ENCODE results near the gene SCTR.

SCTR gene

GRCh38 chr2:119495948-119496347 is 28.3 kb downstream of the SCTR start:
- TF ChIP-seq TCF4 (CRISPR knock-in tag; IDR thresholded peaks at IDR 0.05; ENCODE audit: borderline replicate concordance) (no peak), ZNF565 (CRISPR knock-in tag; conservative IDR thresholded peaks at IDR 0.05; ENCODE audit: low read depth) (no peak), ZNF8 (CRISPR knock-in tag; IDR thresholded peaks at IDR 0.05) (no peak), OSR1 (CRISPR knock-in tag; IDR thresholded peaks at IDR 0.05) (no peak), ZFP30 (CRISPR knock-in tag; IDR thresholded peaks at IDR 0.05) (no peak), PPARA (CRISPR knock-in tag; IDR thresholded peaks at IDR 0.05; ENCODE audit: borderline replicate concordance) (no peak), CSDC2 (CRISPR knock-in tag; IDR thresholded peaks at IDR 0.05) (no peak), POU6F1 (CRISPR knock-in tag; IDR thresholded peaks at IDR 0.05; ENCODE audit: borderline replicate concordance, low read depth) (no peak), CREB5 (CRISPR knock-in tag; IDR thresholded peaks at IDR 0.05; ENCODE audit: low read depth) (no peak), RARB (CRISPR knock-in tag; IDR thresholded peaks at IDR 0.05) (no peak), SNAI2 (CRISPR knock-in tag; IDR thresholded peaks at IDR 0.05) (no peak), ARNTL (CRISPR knock-in tag; IDR thresholded peaks at IDR 0.05; ENCODE audit: borderline replicate concordance, low read depth) (no peak), BACH2 (CRISPR knock-in tag; IDR thresholded peaks at IDR 0.05; ENCODE audit: borderline replicate concordance) (no peak), TOX (CRISPR knock-in tag; IDR thresholded peaks at IDR 0.05; ENCODE audit: borderline replicate concordance) (no peak), ZFP3 (CRISPR knock-in tag; IDR thresholded peaks at IDR 0.05) (no peak), CSRNP3 (CRISPR knock-in tag; IDR thresholded peaks at IDR 0.05) (no peak), ISL1 (CRISPR knock-in tag; IDR thresholded peaks at IDR 0.05) (no peak), GLIS3 (CRISPR knock-in tag; IDR thresholded peaks at IDR 0.05) (no peak), ZNF70 (CRISPR knock-in tag; IDR thresholded peaks at IDR 0.05) (no peak)
- ATAC-seq: no peak

- ATAC-seq: no peak
- no peak for TF ChIP-seq PATZ1 (CRISPR knock-in tag; IDR thresholded peaks at IDR 0.05; ENCODE audit: borderline replicate concordance)
- no peak for TF ChIP-seq PPARA (CRISPR knock-in tag; IDR thresholded peaks at IDR 0.05; ENCODE audit: borderline replicate concordance)
- no peak for TF ChIP-seq RARB (CRISPR knock-in tag; IDR thresholded peaks at IDR 0.05)
- no peak for TF ChIP-seq ZC3H10 (CRISPR knock-in tag; IDR thresholded peaks at IDR 0.05)
- no peak for TF ChIP-seq POU6F1 (CRISPR knock-in tag; IDR thresholded peaks at IDR 0.05; ENCODE audit: borderline replicate concordance, low read depth)
- no peak for TF ChIP-seq ZNF70 (CRISPR knock-in tag; IDR thresholded peaks at IDR 0.05)
- TF ChIP-seq ZNF565 (CRISPR knock-in tag; conservative IDR thresholded peaks at IDR 0.05; ENCODE audit: low read depth): no peak
- TF ChIP-seq ZFP30 (CRISPR knock-in tag; IDR thresholded peaks at IDR 0.05): no peak
- no peak for TF ChIP-seq TCF4 (CRISPR knock-in tag; IDR thresholded peaks at IDR 0.05; ENCODE audit: borderline replicate concordance)
- no peak for TF ChIP-seq ISL1 (CRISPR knock-in tag; IDR thresholded peaks at IDR 0.05)
- TF ChIP-seq CSRNP3 (CRISPR knock-in tag; IDR thresholded peaks at IDR 0.05): no peak
- TF ChIP-seq SNAI2 (CRISPR knock-in tag; IDR thresholded peaks at IDR 0.05): no peak
Measured at GRCh38 chr2:119494163-119494790, 30.0 kb downstream of the SCTR start.

All from SK-N-SH treated with all-trans-retinoic acid at 6 μM for 48 hours (cell line).